ENCODE measurements around the gene NLK.
"Not testable (repeated sequence)": the region's sequence is repeated elsewhere in the genome, so short reads cannot be mapped to it uniquely, and the experiment has no call there.

The NLK gene

DNA sequence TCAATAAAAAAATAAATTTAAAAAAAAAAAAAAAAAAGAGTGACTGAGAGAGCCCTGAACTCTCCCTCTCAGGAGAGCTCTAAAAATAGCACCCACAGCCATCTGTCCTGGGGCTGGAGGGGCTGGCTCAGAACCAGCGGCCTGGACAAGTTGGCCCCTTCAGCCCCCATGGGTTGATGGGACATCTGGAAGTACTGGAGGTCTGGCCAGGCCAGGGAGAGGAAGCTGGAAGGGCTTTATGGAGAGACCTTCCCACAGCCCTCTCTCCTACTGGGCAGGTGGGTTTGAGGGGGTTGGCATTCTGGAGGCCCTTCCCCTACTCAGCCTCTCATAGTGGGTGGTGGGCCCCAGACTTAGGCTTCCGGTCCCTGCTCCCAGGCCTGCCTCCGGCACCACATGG is 182.8 kb downstream of the NLK start:
- DNase-seq (ENCODE audit: low spot score in 2 of 2), result no peak
- Mint-ChIP-seq H3K4me1 (peaks cover 25% of the 10 kb centered on the region), H3K27ac (no peak overlapping the region), H3K9me3 (no peaks in the 10 kb centered on the region), H3K36me3 (no peaks in the 10 kb centered on the region), H3K4me3 (no peak overlapping the region)
- no peak for ATAC-seq

DNA sequence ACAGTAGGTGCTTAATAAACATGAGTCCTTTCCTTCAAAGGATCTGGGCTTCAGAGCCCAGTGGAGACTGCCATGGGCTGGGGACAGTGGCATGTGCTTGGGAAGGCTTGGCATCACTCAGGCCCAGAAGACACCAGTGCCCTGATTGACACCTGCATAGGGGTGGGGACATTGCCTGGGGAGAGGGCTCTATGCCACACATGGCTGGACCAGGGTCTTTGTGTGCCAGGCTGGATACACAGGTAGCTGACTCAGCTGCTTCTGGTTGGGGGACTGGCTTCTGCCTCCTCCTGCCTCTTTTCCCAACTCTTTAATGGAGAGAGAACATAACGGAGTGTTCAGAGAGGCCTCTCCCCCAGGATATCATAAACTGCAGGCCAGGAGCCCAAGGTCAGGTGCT is 183.4 kb downstream of the NLK start:
- H3K4me1 Mint-ChIP-seq, result peaks cover 28% of the 10 kb centered on the region
- no peak for ATAC-seq
- DNase-seq (ENCODE audit: low spot score in 2 of 2), result no peak
- H3K36me3 Mint-ChIP-seq, result no peaks in the 10 kb centered on the region
- H3K4me3 Mint-ChIP-seq, result no peak overlapping the region
- H3K27ac Mint-ChIP-seq, result no peak overlapping the region
- no peaks in the 10 kb centered on the region for H3K9me3 Mint-ChIP-seq

DNA sequence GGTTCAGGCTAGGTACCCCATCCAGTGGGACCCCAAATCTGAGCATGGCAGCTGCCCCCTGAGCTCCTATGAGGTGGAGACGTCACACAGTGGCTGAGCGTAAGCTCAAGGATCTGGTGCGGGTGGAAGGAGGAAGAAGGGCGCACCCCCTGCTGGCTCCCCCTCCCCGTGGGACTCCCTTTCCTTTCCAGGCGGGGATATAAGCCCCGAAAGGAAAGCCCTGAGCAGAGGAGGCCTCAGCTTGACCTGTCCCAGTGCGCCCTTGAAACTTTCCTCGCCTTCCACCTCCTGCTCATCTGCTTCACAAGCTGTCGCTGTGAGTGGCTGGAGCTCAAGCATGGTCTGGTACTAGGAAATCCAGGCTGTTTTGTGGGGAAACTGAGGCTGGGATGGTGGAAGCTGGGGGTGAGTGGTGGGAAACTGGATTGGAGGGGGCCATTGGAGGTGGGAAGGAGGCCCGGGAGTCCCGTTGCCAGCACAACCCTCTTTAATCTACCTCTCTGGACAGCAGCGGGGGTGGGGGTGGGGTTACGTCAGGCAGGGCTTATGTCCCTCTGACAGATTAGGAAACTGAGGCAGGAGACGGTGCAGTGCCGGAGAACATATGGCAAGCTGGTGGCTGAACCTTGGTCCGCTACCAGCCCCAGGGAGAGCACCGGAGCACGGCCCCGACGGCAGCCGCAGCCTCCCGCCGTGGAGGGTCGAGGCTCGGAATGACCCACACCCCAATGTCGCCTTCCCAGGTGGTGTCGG is 184.3 kb downstream of the NLK start:
- ATAC-seq, result no peak
- H3K4me3 Mint-ChIP-seq, result peak overlapping the region; percentile 32
- H3K27ac Mint-ChIP-seq, result no peak overlapping the region
- DNase-seq (ENCODE audit: low spot score in 2 of 2), result no peak
- H3K4me1 Mint-ChIP-seq, result peaks cover 28% of the 10 kb centered on the region
- no peaks in the 10 kb centered on the region for H3K36me3 Mint-ChIP-seq
- no peaks in the 10 kb centered on the region for H3K9me3 Mint-ChIP-seq

DNA sequence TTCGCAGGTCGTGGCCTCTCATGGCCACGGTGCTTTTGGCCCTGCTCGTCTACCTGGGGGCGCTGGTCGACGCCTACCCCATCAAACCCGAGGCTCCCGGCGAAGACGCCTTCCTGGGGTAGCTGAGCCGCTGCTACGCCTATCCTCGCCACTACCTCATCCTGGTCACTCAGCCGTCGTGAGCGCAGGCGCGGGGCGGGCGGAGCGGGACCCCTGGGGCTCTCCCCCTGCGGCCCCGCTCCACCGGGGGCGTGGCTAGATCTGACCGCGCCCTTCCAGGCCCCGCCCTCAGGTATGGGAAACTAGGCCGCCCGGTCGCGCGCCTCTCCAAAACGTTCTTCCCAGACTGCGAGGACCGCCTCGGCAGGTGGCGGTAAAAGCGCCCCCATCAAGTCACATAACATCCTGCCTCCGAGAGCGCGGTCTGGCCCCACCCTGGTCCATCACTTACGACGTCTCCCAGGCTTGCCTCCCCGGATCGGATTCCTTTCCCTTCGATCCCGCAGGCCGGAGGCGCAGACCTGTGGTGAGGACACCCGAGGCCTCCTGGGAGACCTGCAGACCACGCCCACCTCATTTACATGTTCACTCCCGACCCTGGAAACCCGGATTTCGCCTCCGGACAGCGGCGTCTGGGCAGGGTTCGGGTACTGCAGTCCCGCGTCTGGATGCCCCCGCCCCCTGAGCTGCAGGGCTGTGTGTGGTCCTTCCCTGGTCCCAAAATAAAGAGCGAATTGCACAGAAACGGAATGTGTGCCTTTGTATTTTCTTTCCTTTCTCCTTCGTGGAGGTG is 185.0 kb downstream of the NLK start:
- Mint-ChIP-seq H3K4me1 (peaks cover 28% of the 10 kb centered on the region), H3K4me3 (peak overlapping the region; percentile 73), H3K9me3 (no peaks in the 10 kb centered on the region), H3K27ac (no peak overlapping the region), H3K36me3 (no peaks in the 10 kb centered on the region)
- DNase-seq (ENCODE audit: low spot score in 2 of 2) (no peak), ATAC-seq (peak; percentile 14)

DNA sequence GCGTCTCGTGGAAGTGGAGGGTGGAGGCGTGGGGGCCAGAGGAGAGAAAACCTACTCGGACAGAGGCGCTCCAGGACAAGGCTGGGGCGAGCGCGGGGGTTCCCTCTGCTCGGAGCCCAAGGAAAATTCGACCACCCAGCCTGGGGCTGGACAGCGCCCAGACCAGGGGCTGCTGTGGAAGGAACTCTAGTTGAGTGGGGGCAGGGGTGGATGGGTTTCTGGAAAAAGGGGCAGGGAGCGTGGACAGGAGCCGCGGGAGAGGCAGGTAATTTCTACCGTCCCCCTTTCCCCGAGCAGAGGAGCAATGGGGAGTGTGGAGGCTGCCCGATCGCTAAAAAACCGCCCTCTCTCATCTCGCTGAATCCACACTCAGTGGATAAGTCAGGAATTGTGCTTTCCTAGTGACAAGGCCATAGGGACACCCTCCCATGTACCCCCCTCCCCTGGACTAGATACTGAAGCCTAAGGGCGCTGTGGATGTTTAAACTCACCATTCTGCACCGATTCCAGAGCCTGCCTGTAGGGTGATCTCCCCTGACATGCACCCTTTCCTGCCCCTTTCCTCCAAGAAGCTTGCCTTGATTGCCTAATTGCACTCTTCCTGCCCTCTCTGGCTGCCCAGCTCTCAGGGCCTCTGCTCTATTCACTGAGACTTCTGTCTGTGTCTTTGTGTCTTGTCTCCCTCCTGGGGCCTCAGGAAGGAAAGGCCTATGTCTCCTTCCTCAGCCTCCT is 185.8 kb downstream of the NLK start:
- DNase-seq (ENCODE audit: low spot score in 2 of 2) (no peak), ATAC-seq (no peak)
- no peaks in the 10 kb centered on the region for H3K9me3 Mint-ChIP-seq
- H3K36me3 Mint-ChIP-seq, result no peaks in the 10 kb centered on the region
- H3K27ac Mint-ChIP-seq, result no peak overlapping the region
- peak overlapping the region; percentile 73 for H3K4me3 Mint-ChIP-seq
- H3K4me1 Mint-ChIP-seq, result peaks cover 28% of the 10 kb centered on the region

DNA sequence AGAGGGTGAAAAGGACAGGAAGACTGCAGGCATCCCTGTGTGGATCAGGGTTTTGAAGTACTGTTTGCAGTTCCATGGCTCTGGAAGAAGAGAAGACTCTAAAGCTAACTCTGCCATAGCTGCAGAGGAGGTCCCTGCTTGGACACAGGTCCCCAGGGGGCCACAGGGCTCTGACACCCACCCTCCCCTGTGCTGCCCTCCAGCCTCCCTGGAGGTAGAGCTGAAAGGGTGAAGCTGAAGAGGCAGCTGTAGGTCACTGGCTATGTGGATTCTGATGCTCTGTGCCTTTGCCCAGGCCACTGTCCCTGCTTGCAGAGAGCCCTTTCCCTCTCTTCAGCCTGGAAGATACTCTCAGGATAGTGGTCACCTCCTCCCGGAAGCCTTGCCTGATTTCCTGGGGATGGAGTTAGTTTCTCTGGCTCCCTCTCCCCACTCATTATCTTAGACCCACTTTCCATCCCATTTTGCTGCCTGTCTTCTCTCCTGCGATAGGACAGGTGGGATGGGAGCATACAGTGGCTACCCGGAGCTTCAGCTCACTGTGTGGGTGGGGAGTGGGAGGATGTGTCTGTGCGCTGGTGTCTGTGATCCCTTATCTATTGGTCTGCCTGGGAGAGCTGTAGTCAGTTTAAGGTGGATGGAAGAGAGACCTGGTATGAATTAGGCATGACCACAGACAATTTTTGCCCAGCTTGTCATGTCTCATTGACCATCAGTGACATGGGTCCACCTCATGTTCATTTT is 186.7 kb downstream of the NLK start:
- Mint-ChIP-seq H3K9me3 (no peaks in the 10 kb centered on the region), H3K4me3 (peak overlapping the region; percentile 11), H3K27ac (no peak overlapping the region), H3K4me1 (peaks cover 28% of the 10 kb centered on the region), H3K36me3 (no peaks in the 10 kb centered on the region)
- no peak for ATAC-seq
- no peak for DNase-seq (ENCODE audit: low spot score in 2 of 2)

DNA sequence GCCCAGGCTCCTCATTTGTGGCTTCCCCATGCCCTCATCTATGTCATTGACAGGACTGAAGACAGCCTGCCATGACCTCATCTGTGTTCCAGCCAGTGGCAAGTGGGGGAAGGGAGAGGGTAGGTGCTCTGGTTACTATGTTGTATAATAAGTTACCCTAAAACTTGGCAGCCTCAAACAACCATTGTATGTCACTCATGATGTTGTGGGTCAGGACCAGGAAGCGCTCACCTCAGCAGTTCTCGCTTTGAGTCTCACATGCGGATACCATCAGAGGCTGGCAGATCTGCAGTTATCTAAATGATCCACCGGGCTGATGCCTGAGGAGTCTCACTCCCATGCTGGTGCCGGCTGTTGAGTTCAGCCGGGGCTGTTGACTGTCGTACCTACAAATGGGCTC is 187.5 kb downstream of the NLK start:
- Mint-ChIP-seq H3K4me1 (peaks cover 28% of the 10 kb centered on the region), H3K4me3 (no peak overlapping the region), H3K36me3 (no peaks in the 10 kb centered on the region), H3K9me3 (no peaks in the 10 kb centered on the region), H3K27ac (no peak overlapping the region)
- DNase-seq (ENCODE audit: low spot score in 2 of 2) (peak in 1 of 2 donors; percentile 64), ATAC-seq (peak; percentile 94)

DNA sequence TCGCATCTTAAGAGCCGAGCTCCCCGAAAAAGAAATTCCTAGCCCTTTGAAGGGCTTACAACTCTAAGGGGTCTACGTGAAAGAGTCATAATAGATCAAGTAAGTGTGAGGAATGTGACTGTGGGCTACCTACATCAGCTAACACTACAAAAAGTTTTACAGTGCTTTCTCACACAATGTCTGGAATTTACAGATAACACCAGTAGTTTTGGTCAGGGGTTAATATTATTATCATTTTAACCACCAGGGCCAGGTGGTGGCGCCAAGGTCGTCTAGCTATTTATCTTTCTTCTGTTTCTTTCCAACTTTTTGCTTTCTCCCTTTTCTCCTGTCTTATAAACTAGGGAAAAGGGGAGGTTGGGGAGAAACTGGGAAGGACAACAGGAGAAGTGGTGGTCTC is 188.1 kb downstream of the NLK start:
- H3K4me3 Mint-ChIP-seq; DNase-seq (ENCODE audit: low spot score in 2 of 2); H3K36me3 Mint-ChIP-seq; ATAC-seq; H3K27ac Mint-ChIP-seq; H3K9me3 Mint-ChIP-seq: not testable (repeated sequence)
- peaks cover 28% of the 10 kb centered on the region for H3K4me1 Mint-ChIP-seq

DNA sequence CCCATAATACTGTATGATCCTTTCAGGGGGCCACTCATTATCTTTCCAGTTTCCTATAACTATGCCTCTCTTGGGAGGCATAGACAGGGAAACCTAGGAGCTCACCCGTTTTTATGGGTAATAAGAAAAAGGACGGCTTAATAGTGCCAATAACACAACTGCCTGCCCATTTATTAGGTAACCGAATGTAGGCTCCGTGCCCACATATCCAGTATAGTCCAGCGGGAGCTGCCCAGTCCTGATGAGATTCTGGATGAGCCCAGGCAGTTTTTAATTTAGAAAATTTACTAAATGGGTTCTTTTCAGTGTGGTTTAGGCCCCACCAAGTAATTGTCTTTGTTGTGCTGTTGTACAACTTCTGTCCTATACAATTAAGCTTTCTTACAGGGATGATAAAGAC is 189.1 kb downstream of the NLK start:
- ATAC-seq; H3K27ac Mint-ChIP-seq; H3K4me3 Mint-ChIP-seq; H3K9me3 Mint-ChIP-seq; DNase-seq (ENCODE audit: low spot score in 2 of 2); H3K36me3 Mint-ChIP-seq: not testable (repeated sequence)
- H3K4me1 Mint-ChIP-seq, result peaks cover 28% of the 10 kb centered on the region

DNA sequence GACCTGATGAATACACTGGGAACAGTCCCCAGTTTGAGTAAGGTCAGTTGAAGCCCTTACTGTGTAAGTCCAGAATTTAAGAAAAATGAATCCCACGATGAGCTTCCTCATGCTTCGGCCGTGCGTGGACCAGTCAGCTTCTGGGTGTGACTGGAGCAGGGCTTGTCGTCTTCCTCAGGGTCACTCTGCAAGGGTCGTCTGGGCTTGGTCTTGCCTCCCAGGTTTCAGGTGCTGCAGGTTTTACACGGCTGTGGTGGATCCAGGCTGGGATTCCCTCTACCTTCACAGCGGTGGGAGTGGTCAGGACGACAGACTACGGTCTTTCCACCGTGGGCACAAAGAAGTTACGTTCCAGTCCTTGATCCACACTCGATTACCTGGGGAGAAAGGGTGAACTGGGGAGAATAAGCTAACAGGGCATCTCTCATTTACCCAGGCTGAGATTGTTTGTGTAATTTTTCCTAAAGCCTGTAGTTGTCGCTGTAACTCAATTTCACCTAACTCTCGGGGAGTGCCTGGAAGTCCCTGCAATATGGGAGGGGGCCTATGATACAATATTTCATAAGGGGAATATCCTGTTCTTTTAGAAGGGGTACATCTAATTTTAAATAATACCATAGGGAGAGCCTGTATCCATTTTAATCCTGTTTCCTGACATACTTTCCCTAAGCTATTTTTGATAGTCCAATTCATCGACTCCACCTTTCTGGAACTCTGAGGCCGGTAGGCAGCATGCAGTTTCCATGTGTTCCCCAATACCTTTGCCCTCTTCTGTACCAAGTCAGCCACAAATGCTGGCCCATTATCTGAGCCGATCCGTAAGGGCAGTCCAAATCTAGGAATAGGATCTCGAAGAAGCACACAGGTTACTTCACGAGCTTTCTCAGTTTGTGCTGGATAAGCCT is 190.7 kb downstream of the NLK start:
- DNase-seq (ENCODE audit: low spot score in 2 of 2); H3K36me3 Mint-ChIP-seq; H3K4me3 Mint-ChIP-seq; ATAC-seq; H3K9me3 Mint-ChIP-seq; H3K27ac Mint-ChIP-seq: not testable (repeated sequence)
- H3K4me1 Mint-ChIP-seq, result peaks cover 21% of the 10 kb centered on the region

DNA sequence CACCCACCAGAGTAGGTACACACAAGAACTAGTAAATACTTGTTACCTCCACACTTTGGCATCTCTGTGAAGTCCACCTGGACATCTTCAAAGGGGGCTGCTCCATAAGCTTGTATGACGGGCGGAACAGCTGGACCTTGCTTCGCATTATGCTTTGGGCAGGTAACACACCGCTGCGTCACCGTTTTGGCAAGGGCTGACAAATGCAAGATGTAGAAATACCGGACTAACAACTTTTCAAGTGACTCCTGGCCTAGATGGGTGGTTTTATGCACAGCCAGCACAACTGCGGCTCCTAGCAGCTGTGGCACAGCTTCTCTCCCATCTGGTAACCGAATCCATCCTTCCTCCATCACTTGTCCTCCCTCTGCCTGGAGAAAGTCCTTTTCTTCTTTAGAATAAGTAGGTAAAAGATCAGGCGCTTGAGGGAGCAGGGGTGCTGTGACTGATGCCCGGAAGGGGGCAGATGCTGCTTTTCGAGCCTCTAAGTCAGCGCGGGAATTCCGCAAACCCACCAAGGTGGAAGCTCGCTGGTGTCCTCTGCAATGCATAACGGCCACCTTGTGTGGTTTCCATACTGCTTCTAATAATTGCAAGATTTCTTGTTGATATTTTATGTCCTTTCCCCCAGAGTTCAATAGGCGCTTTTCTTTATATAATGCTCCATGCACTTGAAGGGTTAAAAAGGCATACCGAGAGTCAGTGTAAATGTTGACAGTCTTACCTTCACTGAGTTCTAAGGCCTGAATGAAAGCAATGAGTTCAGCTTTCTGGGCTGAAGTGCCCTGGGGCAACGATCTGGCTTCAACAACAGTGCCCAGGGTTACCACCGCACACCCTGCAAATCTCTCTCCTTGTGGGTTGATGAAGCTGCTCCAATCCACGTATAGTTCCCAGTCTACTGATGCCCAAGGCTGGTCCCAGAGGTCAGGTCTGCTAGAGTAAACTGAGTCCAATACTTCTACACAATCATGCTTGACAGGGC is 191.7 kb downstream of the NLK start:
- ATAC-seq; H3K9me3 Mint-ChIP-seq; H3K27ac Mint-ChIP-seq; H3K4me3 Mint-ChIP-seq; DNase-seq (ENCODE audit: low spot score in 2 of 2); H3K36me3 Mint-ChIP-seq: not testable (repeated sequence)
- peaks cover 14% of the 10 kb centered on the region for H3K4me1 Mint-ChIP-seq

DNA sequence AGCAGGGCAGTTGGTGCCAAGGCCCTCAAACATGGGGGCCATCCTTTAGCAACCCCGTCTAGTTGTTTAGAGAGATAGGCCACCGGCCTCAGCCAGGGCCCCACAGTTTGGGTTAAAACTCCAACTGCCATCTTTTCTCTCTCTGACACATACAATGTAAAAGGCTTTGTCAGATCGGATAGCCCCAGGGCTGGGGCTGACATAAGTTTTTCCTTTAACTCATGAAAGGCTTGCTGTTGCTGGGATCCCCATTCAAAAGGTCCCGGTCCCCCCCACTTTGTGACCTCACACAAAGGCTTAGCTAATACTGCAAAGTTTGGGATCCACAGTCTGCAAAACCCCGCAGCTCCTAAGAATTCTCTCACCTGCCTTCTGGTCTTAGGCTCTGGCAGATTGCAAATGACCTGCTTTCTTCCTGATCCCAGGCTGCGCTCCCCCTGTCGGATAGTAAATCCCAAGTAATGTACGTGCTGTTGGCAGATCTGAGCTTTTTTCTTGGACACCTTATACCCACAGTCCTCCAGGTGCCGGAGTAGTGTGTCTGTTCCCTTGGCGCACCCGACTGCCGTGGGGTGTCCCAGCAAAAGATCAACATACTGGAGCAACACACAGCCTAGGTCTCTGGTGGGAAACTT is 192.7 kb downstream of the NLK start:
- not testable (repeated sequence) for H3K4me3 Mint-ChIP-seq; H3K4me1 Mint-ChIP-seq; H3K36me3 Mint-ChIP-seq; ATAC-seq; H3K9me3 Mint-ChIP-seq; DNase-seq (ENCODE audit: low spot score in 2 of 2); H3K27ac Mint-ChIP-seq

DNA sequence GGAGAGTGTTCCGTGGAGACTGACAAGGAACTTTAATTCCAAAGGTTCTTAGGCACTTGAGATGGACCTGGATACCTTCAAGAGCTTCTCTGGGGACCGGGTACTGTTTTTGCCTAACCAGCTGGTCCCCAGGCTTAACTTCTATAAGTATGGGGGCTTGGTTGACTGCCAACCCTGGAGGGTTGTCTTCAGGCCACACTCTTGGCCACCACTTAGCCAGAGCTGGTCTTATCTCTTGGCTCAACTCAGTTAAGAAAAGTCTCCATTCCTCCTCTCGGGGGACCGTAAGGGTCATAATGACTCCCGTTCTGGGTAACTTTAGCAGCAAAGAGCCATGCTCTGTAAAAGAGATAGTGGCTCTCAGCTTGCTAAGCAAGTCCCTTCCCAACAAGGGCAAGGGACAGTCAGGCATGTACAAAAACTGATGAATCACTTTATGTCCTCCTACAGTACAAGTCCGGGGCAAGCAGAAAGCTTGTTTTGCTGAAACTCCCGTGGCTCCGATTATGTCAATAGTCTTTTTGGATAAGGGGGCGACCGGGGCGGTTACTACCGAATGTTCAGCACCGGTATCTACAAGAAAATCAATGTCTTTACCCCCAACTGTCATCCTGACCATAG is 193.7 kb downstream of the NLK start:
- not testable (repeated sequence) for H3K4me3 Mint-ChIP-seq

More for the DNA sequence above, 193.7 kb downstream of the NLK start:
- not testable (repeated sequence) for H3K4me1 Mint-ChIP-seq; H3K9me3 Mint-ChIP-seq; ATAC-seq; DNase-seq (ENCODE audit: low spot score in 2 of 2); H3K36me3 Mint-ChIP-seq; H3K27ac Mint-ChIP-seq

Measured in stimulated activated effector memory CD8-positive, alpha-beta T cell treated with anti-CD3 and anti-CD28 coated beads, Interleukin-12 subunit alpha, Interleukin-12 subunit beta, amount 100 ng/mL, for 72 hours (primary cell).